Hippocampal formation (tissue), 2 donors: ENCODE results near the gene INSIG2.

Experiments
- DNase-seq, 2 donors: peaks; one replicate each; lab custom pipeline; 2025; lab: John Stamatoyannopoulos, UW

INSIG2 gene

GRCh38 chr2:118098307-118099030 lies 10.2 kb downstream of the INSIG2 start:
- DNase-seq: no peak

- DNase-seq: no peak
Measured at GRCh38 chr2:118102433-118103082, 14.3 kb downstream of the INSIG2 start.

- DNase-seq: no peak
Measured at GRCh38 chr2:118103951-118104940, 16.0 kb downstream of the INSIG2 start.

GRCh38 chr2:118105497-118105896 lies 17.2 kb downstream of the INSIG2 start:
- no peak for DNase-seq

- no peak for DNase-seq
Measured at GRCh38 chr2:118106926-118107325, 18.7 kb downstream of the INSIG2 start.

GRCh38 chr2:118110310-118110709 lies 22.0 kb downstream of the INSIG2 start:
- DNase-seq: no peak

GRCh38 chr2:118110991-118111390 lies 22.7 kb downstream of the INSIG2 start:
- no peak for DNase-seq

GRCh38 chr2:118112771-118113334 lies 24.6 kb downstream of the INSIG2 start:
- DNase-seq: no peak

- DNase-seq: no peak
Measured at GRCh38 chr2:118114863-118115262, 26.6 kb downstream of the INSIG2 start.

- DNase-seq: no peak
Measured at GRCh38 chr2:118115761-118116160, 27.5 kb downstream of the INSIG2 start.

GRCh38 chr2:118118479-118118878 lies 30.2 kb downstream of the INSIG2 start:
- DNase-seq: no peak

- DNase-seq: no peak
Measured at GRCh38 chr2:118119158-118119727, 31.0 kb downstream of the INSIG2 start.

- no peak for DNase-seq
Measured at GRCh38 chr2:118119761-118120400, 31.6 kb downstream of the INSIG2 start.

GRCh38 chr2:118120401-118120780 lies 32.1 kb downstream of the INSIG2 start:
- DNase-seq: no peak

- DNase-seq: no peak
Measured at GRCh38 chr2:118121101-118121500, 32.8 kb downstream of the INSIG2 start.

GRCh38 chr2:118121986-118122524 lies 33.8 kb downstream of the INSIG2 start:
- no peak for DNase-seq

GRCh38 chr2:118122594-118123281 lies 34.5 kb downstream of the INSIG2 start:
- DNase-seq: no peak

GRCh38 chr2:118123561-118124232 lies 35.4 kb downstream of the INSIG2 start:
- DNase-seq: no peak

- DNase-seq: no peak
Measured at GRCh38 chr2:118124288-118124891, 36.1 kb downstream of the INSIG2 start.
